Measurements from ENCODE around the gene LIMD2.

LIMD2 gene

DNA sequence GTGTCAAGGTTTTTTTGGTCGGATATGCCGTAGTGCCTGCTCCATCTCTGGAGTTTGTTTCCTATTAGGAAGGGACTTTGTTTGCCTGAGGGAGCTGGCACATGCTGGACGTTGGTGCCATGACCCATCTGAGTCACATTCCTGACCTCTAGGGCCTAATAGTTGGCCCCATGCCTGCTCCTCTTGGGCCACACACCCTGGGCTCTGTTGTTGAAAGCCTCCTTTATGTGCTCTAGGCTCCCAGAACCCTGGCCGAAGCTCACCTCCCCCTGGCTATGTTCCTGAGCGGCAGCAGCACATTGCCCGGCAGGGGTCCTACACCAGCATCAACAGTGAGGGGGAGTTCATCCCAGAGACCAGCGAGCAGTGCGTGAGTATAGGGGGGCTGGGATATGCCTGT, 18.4 kb downstream of the LIMD2 start:
- DNase-seq (ENCODE audit: low read depth in 2 of 2): no peak

DNA sequence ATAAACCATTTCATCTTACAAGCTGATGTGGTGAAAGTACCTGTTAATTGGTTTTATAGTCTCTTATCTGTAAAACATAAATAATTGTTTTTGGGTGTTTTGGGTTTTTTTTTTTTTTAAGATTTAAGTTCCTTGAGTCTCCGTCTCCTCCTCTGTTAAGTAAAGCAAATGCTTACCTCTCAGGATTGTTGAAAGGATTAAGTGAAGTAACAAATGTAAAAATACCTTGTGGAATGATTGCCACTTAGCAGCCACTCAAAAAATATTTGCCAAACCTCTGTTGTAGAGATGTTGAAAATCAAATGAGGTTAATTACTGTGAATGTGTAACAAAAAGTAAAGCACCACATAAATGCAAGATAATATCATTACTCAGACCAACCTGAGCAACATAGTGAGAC, 19.2 kb downstream of the LIMD2 start:
- DNase-seq (ENCODE audit: low read depth in 2 of 2): no peak

DNA sequence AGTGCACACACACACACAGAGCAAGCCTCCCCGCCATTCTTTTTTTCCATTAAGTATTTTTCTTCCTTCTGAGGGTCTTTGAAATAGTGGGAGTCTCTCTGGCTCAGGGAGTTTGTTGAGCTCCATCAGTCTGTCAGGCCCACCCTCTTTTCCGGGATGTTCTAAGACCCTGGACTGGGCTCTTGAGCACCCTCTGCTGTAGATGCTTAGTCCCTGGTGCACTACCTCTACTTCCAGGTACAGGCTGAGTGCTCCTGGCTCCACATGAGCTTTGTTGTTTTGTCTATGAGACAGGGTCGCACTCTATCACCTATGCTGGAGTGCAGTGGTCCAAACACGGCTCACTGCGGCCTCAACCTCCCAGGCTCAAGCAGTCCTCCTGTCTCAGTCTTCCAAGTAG, 20.7 kb downstream of the LIMD2 start:
- no peak for DNase-seq (ENCODE audit: low read depth in 2 of 2)

DNA sequence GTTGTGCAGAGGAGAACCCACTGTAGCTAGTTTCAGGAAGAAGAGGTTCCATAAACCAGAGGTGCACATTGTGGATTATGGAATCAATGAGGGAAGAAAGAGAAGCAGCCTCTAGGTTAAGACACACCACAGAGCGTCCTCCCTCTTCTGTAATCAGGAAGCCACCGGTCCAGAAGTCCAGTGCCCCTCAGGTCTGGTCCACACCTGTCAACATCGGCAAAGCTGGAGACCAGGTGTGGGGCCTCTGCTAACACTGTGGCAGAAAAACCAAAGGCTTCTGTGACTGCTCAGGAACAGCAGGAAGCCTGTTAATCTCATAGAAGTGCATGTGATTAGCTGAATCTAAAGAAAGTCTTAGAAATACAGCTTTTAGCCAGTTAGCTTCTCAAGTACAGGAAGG, 23.3 kb downstream of the LIMD2 start:
- DNase-seq (ENCODE audit: low read depth in 2 of 2): no peak

DNA sequence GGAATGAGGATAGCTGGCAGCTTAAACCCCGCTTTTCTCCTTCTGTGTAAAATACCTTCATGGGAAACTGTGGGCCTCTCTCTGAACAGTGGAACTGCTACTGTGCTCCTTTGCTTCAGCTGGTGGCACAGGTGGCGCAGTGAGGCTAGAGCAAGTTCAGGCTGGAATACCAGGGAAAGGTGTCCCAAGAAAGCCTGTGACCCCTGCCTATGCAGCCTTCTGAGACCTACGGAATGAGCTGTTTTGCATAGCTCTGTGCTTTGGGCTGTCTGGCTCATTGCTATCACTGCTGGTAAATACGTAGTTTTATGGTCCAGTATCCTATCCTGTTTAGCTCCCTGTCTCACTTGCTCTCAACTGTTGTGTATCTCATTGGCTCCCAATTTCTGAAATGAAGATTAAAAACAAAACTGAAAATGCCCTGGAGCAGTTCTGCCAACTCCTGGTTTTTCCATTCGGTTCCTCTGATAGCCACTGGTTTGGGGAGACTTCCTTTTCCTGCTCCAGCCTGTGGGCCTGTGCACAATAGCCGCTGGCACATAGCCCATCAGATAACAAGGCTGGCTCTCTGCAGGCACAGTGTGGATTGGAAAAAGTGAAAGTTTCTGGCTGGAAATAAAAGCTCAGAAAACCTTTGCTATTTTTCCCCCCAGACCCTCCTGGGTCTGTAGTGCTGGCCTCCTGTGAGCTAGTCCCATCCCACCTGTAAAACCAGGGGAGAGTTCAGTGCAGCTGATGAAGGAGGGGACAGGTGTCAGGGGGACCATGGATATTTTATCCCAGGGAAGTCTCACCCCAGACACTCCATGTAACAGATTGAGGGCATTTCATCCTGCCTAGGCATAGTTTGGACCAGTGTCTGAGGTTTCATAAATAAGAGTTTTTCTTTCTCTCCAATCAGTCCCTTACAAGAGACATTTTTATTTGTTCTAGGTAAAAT, 24.0 kb downstream of the LIMD2 start:
- DNase-seq (ENCODE audit: low read depth in 2 of 2): no peak

DNA sequence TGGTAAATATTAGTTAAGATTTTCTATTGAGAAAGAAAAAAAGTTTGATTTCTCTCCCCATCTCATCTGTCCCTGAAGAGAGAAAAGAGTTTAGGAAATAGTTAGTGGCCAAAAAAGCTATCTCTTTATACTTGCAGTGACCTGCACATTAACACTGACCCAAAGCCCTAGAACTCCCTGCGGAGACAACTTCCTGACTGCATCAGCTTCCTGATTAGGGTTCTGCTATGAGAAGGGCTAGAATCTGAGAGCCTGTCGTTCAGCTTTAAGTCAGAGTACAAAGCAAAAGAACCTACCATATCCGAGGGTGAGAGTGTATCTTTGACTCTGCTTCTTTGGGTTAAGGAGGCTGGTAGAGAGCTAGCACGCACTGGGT, 24.7 kb downstream of the LIMD2 start:
- no peak for DNase-seq (ENCODE audit: low read depth in 2 of 2)

DNA sequence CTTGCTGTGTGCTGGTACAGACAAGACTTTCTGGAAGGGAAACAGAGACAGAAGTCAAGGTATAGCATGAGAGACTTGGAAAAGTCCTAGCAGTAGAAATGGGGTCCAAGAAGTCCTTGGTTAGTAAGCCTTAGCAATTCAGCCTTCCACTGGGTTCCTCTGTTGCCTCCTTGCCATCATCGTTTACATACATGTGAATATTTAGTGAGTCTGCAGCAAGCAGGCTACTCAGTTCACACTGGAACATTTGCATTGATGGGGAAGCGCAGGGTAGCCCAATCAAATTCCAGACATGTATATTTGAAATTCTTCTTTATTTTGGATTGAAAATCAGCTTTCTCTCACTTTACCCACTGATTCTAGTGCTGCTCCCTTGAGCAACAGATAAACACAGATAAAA, 27.1 kb downstream of the LIMD2 start:
- DNase-seq (ENCODE audit: low read depth in 2 of 2): no peak

DNA sequence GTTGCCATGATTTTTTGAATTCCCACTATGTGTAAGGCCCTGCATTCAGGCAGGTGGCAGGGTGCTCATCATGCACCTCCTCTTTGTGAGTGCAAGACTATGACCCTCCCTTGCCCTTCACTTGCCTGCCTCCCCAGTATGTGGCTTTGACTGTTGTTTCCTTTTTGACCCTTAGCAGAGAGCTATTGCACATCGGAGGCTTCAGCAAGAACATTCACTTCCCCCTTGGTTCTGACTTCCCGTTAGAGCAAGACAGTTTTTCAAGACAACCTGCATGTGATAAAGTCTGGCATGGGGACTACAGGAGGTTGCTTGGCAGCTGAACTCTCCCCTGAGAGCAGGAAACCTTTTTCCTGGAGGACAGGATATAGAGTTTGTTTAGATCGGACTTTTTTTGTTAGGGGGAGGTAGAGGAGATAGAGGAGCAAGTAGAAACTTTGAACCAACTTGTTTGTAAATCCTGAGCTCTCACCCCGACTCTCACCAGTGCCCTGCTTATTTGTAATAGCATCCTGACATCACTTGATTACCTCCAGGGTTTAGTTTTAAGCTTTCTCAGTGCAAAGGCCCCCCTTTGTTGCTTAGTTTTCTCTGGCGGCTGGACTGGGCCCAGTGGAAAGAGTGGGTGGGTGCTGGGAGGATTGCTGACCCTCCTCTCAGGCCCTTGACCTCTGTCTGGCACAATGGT, 34.3 kb downstream of the LIMD2 start:
- no peak for DNase-seq (ENCODE audit: low read depth in 2 of 2)

DNA sequence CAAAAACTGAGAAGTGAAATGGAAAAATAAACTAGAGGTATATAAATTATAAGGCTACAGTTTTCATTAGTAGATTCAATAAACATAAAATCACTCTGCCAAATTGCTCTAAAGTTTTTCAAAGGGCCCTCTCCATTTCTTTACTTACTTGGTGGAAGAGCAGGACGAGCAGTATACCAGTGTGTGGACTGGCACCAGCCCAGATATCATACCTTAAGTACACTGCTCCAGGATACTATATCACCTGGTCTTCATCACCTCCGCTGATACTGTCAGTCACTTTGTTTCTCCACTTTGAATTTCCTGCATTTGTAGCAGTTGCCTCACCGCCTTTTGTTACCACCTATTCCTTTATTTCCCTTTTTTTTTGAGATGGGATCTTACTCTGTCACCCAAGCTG, 40.1 kb downstream of the LIMD2 start:
- no peak for DNase-seq (ENCODE audit: low read depth in 2 of 2)

DNA sequence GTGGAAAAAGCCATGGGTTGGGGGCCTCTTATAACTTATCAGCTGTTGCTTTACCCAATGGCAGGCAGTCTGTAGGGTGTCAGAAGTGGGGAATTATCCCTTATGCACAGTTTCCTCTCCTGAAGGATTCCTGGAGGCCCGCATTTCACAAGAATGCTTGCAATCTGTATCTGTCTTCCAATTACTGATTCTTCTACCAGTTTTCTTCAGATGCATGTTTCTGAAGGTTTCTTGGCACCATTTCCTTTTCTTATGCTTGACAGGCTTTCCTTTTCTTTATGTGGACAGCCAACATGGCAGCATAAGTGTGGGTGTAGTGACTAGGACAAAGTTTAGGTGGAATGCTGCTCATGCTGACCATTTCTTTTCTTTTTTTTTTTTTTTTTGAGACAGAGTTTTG, 41.6 kb downstream of the LIMD2 start:
- DNase-seq (ENCODE audit: low read depth in 2 of 2): no peak

DNA sequence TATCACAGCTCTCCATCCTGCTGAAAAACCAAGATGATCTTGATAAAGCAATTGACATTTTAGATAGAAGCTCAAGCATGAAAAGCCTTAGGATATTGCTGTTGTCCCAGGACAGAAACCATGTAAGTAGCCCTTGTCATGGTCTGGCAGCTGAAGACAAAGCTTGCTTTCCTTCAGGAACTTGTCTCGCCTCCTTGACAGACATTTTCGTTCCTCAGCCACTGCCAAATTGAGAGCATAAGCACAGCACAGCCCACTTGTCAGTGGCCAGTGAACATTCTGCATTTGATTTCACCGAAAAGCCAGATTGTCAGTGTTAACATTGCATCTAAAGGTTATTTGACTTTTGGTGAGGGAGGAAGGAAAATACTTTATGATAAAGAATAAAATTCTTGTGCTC, 42.1 kb downstream of the LIMD2 start:
- DNase-seq (ENCODE audit: low read depth in 2 of 2): no peak

DNA sequence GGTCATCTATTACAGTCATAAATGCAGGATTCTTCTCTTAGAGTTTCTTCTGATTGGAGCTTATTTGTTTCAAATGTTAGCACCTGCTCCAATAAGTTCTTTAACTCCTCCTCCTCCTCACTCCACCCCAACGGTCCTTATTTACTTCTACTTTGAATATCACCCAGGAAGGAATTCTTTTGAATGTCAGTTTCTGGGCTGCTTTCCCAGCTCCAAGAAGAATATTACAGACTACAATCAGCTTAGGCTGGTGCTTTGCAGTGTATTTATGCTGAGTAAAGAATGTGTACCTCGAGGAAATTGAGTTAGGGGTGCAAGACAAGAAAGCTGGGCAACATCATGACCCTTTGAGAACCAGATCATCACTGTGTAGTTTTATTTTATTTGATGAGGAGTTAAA, 46.9 kb downstream of the LIMD2 start:
- DNase-seq (ENCODE audit: low read depth in 2 of 2): no peak

DNA sequence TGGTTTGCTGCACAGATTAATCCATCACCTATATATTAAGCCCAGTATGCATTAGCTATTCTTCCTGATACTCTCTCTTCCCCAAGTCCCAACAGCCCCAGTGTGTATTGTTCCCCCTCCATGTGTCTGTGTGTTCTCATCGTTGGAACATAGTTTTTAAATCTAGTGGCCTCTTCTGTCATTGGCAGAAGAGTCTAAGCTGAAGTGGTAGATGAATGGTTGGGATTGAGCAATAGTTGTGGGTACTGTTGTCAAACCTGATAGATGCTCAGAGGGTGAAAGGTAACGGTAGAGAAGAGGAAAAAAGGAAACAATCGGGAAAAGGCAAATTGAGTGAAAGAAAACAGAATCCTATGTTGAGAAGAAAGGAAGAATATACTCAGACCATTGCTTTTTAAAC, 47.8 kb downstream of the LIMD2 start:
- DNase-seq (ENCODE audit: low read depth in 2 of 2): no peak

DNA sequence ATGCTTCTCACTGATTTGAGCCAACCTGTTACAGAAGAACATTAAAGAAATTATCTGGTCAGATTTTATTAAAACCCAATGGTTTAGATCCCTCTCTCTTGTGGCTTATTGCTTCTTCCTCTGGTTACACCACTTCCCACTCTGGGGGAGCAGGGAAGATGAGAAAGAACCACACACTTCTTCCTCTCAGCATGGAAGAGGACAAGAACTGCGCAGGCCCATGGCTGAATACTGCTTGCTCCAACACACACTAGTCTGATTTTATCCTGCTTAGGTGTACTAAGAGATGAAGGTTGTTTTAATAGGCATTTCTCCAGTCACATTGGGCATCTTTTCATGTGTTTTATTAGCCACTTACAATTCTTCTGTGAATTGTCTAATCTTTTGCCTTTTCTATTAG, 50.1 kb downstream of the LIMD2 start:
- no peak for DNase-seq (ENCODE audit: low read depth in 2 of 2)

DNA sequence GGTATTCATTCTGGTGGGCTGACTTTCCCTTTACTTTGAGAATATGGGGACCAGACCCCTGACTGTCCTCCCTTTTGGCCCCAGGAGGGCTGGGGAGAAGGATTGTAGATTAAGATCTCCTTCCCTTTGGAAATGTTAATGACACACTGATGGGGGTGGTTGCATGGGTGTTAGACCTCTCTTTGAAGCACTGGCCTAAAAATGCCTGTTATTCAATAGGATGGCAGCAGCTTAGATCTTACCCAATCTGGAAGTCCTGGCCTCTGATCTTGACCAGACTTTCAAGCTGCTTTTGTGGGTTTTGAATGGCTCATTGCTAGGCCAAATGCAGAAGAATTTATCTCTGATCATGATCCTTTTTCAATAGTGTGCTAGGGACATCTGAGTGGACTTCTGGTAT, 52.0 kb downstream of the LIMD2 start:
- DNase-seq (ENCODE audit: low read depth in 2 of 2): no peak

DNA sequence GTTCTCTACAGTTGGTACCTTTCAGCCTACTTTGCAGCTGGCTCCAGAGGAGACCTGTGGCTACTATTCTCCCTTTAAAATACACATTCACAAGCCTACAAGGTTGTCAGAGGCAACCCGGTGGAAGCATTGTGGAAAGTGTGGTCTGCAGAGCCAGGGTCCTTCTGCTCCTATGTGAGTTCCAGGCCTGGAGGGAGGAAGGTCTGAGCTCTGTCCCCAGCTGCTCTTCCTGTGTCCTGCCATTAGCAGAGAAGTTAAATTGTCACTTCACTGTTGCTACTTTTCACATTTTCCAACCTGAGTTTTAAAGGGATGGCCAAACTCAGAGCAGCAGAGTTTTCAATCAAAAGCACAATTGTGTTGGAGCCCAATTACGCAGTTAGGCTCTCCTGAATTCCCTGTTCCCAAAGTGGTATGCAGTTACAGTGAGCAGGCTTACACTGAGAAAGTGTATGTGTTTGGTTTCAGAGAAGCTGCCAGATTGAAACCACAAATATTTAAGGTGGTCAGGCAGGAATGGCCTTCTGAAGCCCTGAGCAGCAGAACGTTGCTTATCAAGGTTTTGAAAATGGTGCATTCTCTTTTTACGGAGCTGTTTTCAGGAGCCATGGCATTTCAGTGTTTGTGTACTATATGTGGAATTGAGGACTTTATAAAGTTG, 52.7 kb downstream of the LIMD2 start:
- DNase-seq (ENCODE audit: low read depth in 2 of 2): no peak

DNA sequence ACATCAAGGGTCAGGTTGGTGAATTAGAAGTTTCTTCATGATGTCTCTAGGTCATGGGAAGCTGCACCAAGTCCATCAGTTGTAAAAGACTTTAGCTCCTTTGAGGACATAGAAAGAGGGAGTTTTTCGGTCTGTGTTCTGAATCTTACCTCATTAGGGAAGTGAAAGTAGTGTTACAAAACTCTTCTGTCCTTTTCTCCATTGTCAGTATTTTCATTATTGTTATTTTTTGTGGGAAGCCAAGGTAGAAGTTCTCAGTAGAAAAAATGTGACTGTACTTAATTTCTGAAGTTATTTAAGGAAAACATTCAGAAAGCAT, 53.5 kb downstream of the LIMD2 start:
- no peak for DNase-seq (ENCODE audit: low read depth in 2 of 2)
